ENCODE data around the gene GNAI2.
"Not testable (repeated sequence)": the region's sequence is repeated elsewhere in the genome, so short reads cannot be mapped to it uniquely, and the experiment has no call there.

Gene GNAI2

GRCh38 chr3:50243543-50243895, 7.5 kb downstream of the GNAI2 start:
- peaks cover 95% of the 10 kb centered on the region for H4K20me1 ChIP-seq (ENCODE audit: insufficient read depth, low read length, poor library complexity, severe bottlenecking)
- peaks cover 96% of the 10 kb centered on the region for H3K79me2 ChIP-seq (ENCODE audit: insufficient read depth, low read length)
- H3F3A ChIP-seq (ENCODE audit: low read depth), result peaks cover 3% of the 10 kb centered on the region; the same call in 1 of the 2 replicates
- H3K27me3 ChIP-seq (ENCODE audit: insufficient read depth, low read length, poor library complexity, severe bottlenecking), result no peaks in the 10 kb centered on the region
- no peak overlapping the region for H2AFZ ChIP-seq (ENCODE audit: low read length)
- no peak overlapping the region for H3K4me3 ChIP-seq (ENCODE audit: low read length, poor library complexity, severe bottlenecking)
- H3K4me1 ChIP-seq (ENCODE audit: insufficient read depth, low read length, poor library complexity, severe bottlenecking), result peaks cover 57% of the 10 kb centered on the region
- peak overlapping the region; percentile 99 for H3K4me2 ChIP-seq (ENCODE audit: low read depth, low read length, poor library complexity, severe bottlenecking)
- no peaks in the 10 kb centered on the region for H3K9me3 ChIP-seq (ENCODE audit: insufficient read depth, low read depth, low read length)
- H3K9me2 ChIP-seq (replicated peaks; ENCODE audit: low read depth, low read length), result no peaks in the 10 kb centered on the region
- peaks cover 21% of the 10 kb centered on the region; the same call in 1 of the 2 replicates for H3K36me3 ChIP-seq (ENCODE audit: insufficient read depth, low read length)
- H3K9ac ChIP-seq (ENCODE audit: low read depth, low read length, poor library complexity, severe bottlenecking), result peak overlapping the region; percentile 56
- TF ChIP-seq EZH2phosphoT487 (IDR thresholded peaks at IDR 0.05; ENCODE audit: borderline replicate concordance) (no peak), CTCF (conservative IDR thresholded peaks at IDR 0.05; ENCODE audit: low read length) (no peak)

- H3K4me3 ChIP-seq (ENCODE audit: low read length, poor library complexity, severe bottlenecking); H3K9me2 ChIP-seq (replicated peaks; ENCODE audit: low read depth, low read length); H3K4me2 ChIP-seq (ENCODE audit: low read depth, low read length, poor library complexity, severe bottlenecking); H2AFZ ChIP-seq (ENCODE audit: low read length); H3F3A ChIP-seq (ENCODE audit: low read depth); H3K9ac ChIP-seq (ENCODE audit: low read depth, low read length, poor library complexity, severe bottlenecking); H3K9me3 ChIP-seq (ENCODE audit: insufficient read depth, low read depth, low read length); H3K27me3 ChIP-seq (ENCODE audit: insufficient read depth, low read length, poor library complexity, severe bottlenecking): not testable (repeated sequence)
- Histone ChIP-seq H3K79me2 (ENCODE audit: insufficient read depth, low read length) (peaks cover 96% of the 10 kb centered on the region), H3K4me1 (ENCODE audit: insufficient read depth, low read length, poor library complexity, severe bottlenecking) (peaks cover 44% of the 10 kb centered on the region), H3K36me3 (ENCODE audit: insufficient read depth, low read length) (peaks cover 29% of the 10 kb centered on the region; the same call in 1 of the 2 replicates), H4K20me1 (ENCODE audit: insufficient read depth, low read length, poor library complexity, severe bottlenecking) (peaks cover 95% of the 10 kb centered on the region)
Measured at GRCh38 chr3:50244813-50245212, 8.8 kb downstream of the GNAI2 start.

GRCh38 chr3:50245251-50245745, 9.3 kb downstream of the GNAI2 start:
- Histone ChIP-seq H3K4me3 (ENCODE audit: low read length, poor library complexity, severe bottlenecking) (peak overlapping the region; percentile 75), H3K9me2 (replicated peaks; ENCODE audit: low read depth, low read length) (no peaks in the 10 kb centered on the region), H3K9ac (ENCODE audit: low read depth, low read length, poor library complexity, severe bottlenecking) (peak overlapping the region; percentile 66), H3K79me2 (ENCODE audit: insufficient read depth, low read length) (peaks cover 96% of the 10 kb centered on the region), H3K36me3 (ENCODE audit: insufficient read depth, low read length) (peaks cover 33% of the 10 kb centered on the region; the same call in 1 of the 2 replicates), H2AFZ (ENCODE audit: low read length) (no peak overlapping the region), H3K9me3 (ENCODE audit: insufficient read depth, low read depth, low read length) (no peaks in the 10 kb centered on the region), H3K27me3 (ENCODE audit: insufficient read depth, low read length, poor library complexity, severe bottlenecking) (no peaks in the 10 kb centered on the region), H3F3A (ENCODE audit: low read depth) (peaks cover 3% of the 10 kb centered on the region; the same call in 1 of the 2 replicates), H4K20me1 (ENCODE audit: insufficient read depth, low read length, poor library complexity, severe bottlenecking) (peaks cover 95% of the 10 kb centered on the region), H3K4me1 (ENCODE audit: insufficient read depth, low read length, poor library complexity, severe bottlenecking) (peaks cover 42% of the 10 kb centered on the region), H3K4me2 (ENCODE audit: low read depth, low read length, poor library complexity, severe bottlenecking) (peak overlapping the region; percentile 86)
- no peak for TF ChIP-seq CTCF (conservative IDR thresholded peaks at IDR 0.05; ENCODE audit: low read length)
- no peak for TF ChIP-seq EZH2phosphoT487 (IDR thresholded peaks at IDR 0.05; ENCODE audit: borderline replicate concordance)
